Hindlimb muscle (tissue), 1 donor: ENCODE results near the gene SLC25A26. TPM values are rescaled to one million over a fixed set of nuclear protein-coding genes. Genes with fewer than 3 reads are reported as not detected.
"Not testable (repeated sequence)": the region's sequence is repeated elsewhere in the genome, so short reads cannot be mapped to it uniquely, and the experiment has no call there.

ENCODE experiments used
- DNase-seq: peaks from one replicate; pipeline ENCODE4 v3.0.0-alpha.2; 2013
- polyA plus RNA-seq: library from polyadenylated mRNA; unstranded; fragments of 120-200 nt; gene quantifications from one replicate; pipeline ENCODE4 v1.2.1, GENCODE V29; 2013; ENCODE audit not compliant: insufficient read length

The SLC25A26 gene
- polyA plus RNA-seq, 1 donor: 25.5 TPM

DNA sequence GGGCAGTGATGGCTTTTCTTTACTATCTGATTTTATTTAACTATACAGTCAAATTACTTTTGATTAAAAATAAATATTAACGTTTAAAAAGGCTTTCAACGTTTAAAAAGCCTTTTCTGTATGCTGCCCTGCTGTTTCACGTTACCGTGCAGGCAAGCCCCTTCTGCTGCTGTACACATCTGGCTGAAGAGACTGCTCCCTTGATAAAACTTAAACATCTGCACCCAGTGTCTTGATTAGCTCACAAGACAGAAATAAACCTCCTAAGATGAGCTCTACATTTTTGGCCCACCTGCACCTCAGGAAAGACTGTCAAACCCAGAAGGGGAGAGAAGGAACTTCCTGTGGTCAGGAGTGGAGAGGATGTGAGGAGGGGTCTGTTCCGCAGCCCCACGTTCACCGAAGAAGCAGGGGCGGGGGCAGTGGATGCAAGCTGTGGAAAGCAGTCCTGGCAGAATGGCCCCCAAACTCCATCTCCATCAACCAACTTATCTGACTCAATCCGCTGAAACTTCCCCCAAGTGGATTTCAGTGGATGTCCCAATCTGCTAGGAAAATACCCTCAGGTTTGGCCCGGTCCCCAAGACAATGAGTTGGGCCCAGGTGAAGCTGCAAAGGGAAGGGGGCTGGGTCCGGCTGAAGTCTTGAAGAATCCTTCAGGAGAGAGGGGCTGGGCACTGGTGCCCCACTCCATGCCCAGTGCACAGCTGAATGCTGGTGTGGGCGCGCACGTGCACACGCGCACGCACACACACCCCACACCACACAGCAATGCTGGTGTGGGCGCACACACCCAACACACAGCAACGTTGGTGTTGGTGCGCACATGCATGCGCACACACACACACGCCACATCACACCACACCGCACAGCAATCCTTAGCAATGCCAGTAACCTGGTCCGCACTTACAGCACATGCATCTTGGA is 191.4 kb downstream of the SLC25A26 start:
- DNase-seq: no peak

GRCh38 chr3:66413151-66413751 is 192.4 kb downstream of the SLC25A26 start:
- no peak for DNase-seq

- DNase-seq: no peak
Observed at GRCh38 chr3:66414846-66415245, 194.0 kb downstream of the SLC25A26 start.

DNA sequence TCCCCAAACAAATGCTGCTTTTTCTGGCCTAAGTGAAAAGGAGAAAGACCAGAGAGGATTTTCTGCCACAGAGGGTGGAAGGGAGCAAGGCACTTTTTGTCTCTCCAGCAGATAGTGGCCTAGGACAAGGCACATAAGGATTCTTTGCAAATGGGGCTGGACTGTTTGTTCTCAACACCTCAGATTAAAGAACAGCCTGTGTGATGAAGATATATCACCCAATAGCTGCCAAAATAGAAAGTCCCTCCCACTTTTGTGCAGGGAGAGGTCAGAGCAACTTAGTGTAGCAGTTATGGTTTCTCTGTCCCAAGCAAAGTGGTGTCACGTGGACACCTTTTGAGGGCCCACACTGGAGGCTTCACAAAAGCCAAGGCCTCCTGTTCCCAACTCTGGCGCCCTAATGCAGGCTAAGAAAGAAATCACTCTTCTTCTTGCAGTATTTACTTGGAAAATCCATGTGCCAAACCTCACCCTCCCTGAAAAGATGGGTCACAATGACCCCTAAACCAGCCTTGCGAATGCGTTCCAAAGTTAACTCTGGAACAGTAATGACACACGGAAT is 195.1 kb downstream of the SLC25A26 start:
- no peak for DNase-seq

GRCh38 chr3:66416556-66417304 is 195.9 kb downstream of the SLC25A26 start:
- DNase-seq: no peak

DNA sequence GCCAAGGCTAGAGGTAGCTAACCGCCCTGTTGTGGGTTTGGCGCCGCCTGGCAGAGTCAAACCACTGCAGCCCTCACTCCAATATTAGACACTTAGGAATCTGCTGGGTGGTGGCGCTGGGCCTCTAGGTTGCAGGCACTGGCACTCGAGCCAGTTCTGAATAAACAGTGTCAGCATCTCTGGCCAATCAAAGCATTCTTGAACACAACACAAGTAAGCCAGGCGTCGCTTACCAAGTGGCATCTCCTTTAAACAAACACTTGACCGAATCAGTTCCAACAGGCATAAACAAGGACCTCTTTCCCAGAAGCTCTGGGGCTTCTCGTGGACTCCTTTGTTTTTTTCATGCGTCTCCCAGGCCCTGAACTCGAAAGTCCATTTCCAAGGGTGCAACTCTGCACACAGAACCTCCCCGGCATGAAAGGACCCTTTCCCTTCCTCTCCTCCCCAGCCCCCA is 197.7 kb downstream of the SLC25A26 start:
- no peak for DNase-seq

DNA sequence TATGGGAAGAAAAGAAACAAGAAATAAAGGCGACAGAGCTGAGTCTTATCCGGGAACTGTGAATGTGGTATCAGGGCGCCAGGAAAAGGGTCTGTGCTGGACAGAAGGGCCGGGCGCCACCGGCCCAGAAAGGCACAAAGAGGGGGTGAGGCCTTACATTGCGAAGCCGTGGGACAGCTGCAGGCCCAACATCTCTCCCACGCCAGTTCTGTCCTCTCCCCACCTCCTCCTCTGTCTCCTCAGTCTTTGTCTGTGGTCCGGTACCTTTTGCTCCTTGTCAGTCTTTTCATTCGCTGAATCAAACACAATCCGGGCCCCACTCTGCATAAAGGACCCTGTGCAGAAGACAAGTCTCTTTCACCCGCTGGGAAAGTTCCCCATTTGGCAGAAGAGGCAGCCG is 198.2 kb downstream of the SLC25A26 start:
- DNase-seq: no peak

DNA sequence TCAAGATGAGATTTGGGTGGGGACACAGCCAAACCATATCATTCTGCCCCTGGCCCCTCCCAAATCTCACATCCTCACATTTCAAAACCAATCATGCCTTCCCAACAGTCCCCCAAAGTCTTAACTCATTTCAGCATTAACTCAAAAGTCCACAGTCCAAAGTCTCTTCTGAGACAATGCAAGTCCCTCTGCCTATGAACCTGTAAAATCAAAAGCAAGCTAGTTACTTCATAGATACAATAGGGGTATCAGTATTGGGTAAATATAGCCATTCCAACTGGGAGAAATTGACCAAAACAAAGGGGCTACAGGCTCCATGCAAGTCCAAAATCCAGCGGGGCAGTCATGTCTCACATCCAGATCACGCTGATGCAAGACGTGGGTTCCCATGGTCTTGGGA is 200.3 kb downstream of the SLC25A26 start:
- DNase-seq: not testable (repeated sequence)

DNA sequence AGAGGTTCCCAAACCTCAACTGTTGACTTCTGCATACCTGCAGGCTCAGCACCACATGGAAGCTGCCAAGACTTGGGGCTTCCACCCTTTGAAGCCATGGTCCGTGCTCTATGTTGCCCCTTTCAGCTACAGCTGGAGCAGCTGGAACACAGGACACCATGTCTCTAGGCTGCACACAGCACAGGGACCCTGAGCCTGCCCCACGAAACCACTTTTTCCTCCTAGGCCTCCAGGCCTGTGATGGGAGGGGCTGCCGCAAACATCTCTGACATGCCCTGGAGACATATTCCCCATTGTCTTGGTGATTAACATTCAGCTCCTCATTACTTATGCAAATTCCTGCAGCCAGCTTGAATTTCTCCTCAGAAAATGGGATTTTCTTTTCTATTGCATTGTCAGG is 201.1 kb downstream of the SLC25A26 start:
- not testable (repeated sequence) for DNase-seq

GRCh38 chr3:66423791-66424190 is 203.0 kb downstream of the SLC25A26 start:
- no peak for DNase-seq

- no peak for DNase-seq
Observed at GRCh38 chr3:66425032-66425431, 204.2 kb downstream of the SLC25A26 start.

DNA sequence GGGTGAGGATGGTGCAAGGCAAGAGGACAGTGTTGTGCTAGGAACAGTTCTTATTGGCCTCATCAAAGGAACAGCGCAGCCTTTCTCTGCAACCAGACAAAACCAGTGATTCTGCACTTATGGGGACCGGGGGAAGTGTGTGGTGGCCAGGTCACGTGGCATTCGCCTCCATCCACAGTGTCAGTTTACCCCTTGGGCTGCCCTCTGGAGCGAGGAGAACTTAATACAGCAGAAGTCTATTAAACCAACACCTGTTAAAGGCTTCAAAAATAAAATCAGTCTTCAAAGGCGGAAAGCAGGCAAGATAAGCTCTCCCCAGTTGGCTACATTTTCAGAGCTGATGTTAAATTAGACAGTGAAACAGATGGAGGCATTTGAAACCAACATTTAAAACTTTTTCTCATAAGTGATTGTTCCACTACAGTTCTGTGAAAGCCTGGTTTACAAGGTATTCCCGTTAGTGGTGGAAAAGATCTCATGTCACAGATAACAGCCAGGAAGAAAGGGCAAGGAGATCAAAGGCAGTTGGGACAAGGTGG is 204.8 kb downstream of the SLC25A26 start:
- no peak for DNase-seq

GRCh38 chr3:66426135-66426534 is 205.3 kb downstream of the SLC25A26 start:
- DNase-seq: no peak

DNA sequence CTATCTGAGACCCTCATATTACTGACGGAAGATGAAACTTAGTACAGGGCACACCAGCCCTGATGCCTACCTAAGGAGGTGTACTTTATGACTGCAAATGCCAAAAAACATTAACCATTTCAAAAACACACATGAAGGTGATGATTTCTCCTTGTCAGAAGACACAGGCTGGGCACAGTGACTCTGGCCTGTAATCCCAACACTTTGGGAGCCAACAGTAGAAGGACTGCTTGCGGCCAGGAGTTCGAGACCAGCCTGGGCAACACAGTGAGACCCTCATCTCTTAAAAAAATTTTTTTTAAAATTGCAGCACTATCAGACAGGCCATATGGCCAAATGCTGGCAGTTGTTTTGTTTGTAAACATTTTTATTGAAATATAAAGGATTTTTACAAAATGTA is 206.6 kb downstream of the SLC25A26 start:
- DNase-seq: no peak

DNA sequence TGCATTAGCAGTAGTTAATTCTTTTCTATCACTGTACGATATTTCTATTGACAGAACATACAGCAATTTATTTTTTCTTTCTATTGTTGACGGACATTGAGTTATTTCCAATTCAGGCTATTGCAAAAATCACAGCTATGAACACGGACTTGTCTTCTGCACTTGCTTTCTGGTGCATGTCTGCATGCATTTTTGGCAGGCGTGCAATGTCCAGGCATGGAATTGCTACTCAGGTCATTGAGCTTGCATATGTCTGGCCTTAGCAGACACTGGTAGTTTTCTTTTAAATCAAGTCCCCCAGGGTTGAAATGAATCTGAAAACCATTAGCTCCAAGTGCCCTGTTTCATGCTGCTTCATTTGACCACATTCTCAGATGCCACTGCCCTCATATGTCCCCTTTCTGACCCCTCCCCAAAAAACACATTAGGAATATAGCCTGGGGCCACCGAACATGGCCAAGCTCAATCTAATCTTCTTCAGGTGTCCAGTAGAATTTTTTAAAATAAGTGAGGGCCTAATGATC is 207.2 kb downstream of the SLC25A26 start:
- DNase-seq: no peak

Other genes starting within 250 kb of the SLC25A26 start
- 14.9 TPM for gene MAGI1, start 182.1 kb upstream of the SLC25A26 start, polyA plus RNA-seq